ENCODE measurements around the gene CALML6. TPM values are rescaled to one million over a fixed set of nuclear protein-coding genes. Genes with fewer than 3 reads are reported as not detected.

Gene CALML6
- polyA plus RNA-seq, 4 donors = 0.18 to 2.6 TPM; not detected in 2

- H3K27ac ChIP-seq (ENCODE audit: low read depth in 1 of 3, low read length in 2 of 3) = peak overlapping the region; percentile 52 to 79 (median 63)
- DNase-seq (no peak), FAIRE-seq (no peak)
- H3K4me3 ChIP-seq (ENCODE audit: low read depth in 1 of 3, low read length in 3 of 3) = peak overlapping the region in 2 of 3 donors; percentile 40 to 54
- no peaks in the 10 kb centered on the region for H3K9me3 ChIP-seq (ENCODE audit: control insufficient read depth in 2 of 2, insufficient read depth in 1 of 2, low read depth in 1 of 2, low read length in 1 of 2)
- H3K27me3 ChIP-seq (ENCODE audit: control insufficient read depth in 3 of 3, insufficient read depth in 3 of 3, low read length in 3 of 3) = no peaks in the 10 kb centered on the region
- WGBS, 3 donors = 41 to 52% (median 45%) methylated on average over 33 to 46 of the region's 46 CpGs
- peaks cover 2 to 61% (median 5%) of the 10 kb centered on the region in 3 donors for H3K4me1 ChIP-seq (ENCODE audit: control insufficient read depth in 3 of 3, insufficient read depth in 2 of 3, low read depth in 1 of 3, low read length in 2 of 3)
- peaks cover 0 to 9% (median 0%) of the 10 kb centered on the region in 3 donors for H3K36me3 ChIP-seq (ENCODE audit: control insufficient read depth in 3 of 3, insufficient read depth in 2 of 3, low read depth in 1 of 3, low read length in 3 of 3)
Measured at GRCh38 chr1:1917995-1918900, 3.2 kb downstream of the CALML6 start.

- no peaks in the 10 kb centered on the region for H3K27me3 ChIP-seq (ENCODE audit: control insufficient read depth in 3 of 3, insufficient read depth in 3 of 3, low read length in 3 of 3)
- WGBS, 3 donors = 0 to 1% (median 1%) methylated on average over 10 to 44 of the region's 44 CpGs
- H3K4me1 ChIP-seq (ENCODE audit: control insufficient read depth in 3 of 3, insufficient read depth in 2 of 3, low read depth in 1 of 3, low read length in 2 of 3) = peaks cover 2 to 63% (median 5%) of the 10 kb centered on the region in 3 donors
- peak within 1 kb of the TSS; percentile 40 to 54 (median 46) for H3K4me3 ChIP-seq (ENCODE audit: low read depth in 1 of 3, low read length in 3 of 3)
- H3K36me3 ChIP-seq (ENCODE audit: control insufficient read depth in 3 of 3, insufficient read depth in 2 of 3, low read depth in 1 of 3, low read length in 3 of 3) = peaks cover 0 to 9% (median 0%) of the 10 kb centered on the region in 3 donors
- H3K9me3 ChIP-seq (ENCODE audit: control insufficient read depth in 2 of 2, insufficient read depth in 1 of 2, low read depth in 1 of 2, low read length in 1 of 2) = no peaks in the 10 kb centered on the region
- no peak for DNase-seq
- peak within 1 kb of the TSS; percentile 63 to 79 (median 78) for H3K27ac ChIP-seq (ENCODE audit: low read depth in 1 of 3, low read length in 2 of 3)
- FAIRE-seq = no peak
Measured at GRCh38 chr1:1918901-1919303, 3.8 kb downstream of the CALML6 start, which contains the start of gene TMEM52. TMEM52 (minus strand) TSS chr1:1919279; CDS start chr1:1919265, 14 bp downstream.

GRCh38 chr1:1919304-1920056, 4.4 kb downstream of the CALML6 start:
- H3K36me3 ChIP-seq (ENCODE audit: control insufficient read depth in 3 of 3, insufficient read depth in 2 of 3, low read depth in 1 of 3, low read length in 3 of 3) = peaks cover 0 to 9% (median 0%) of the 10 kb centered on the region in 3 donors
- peaks cover 2 to 58% (median 5%) of the 10 kb centered on the region in 3 donors for H3K4me1 ChIP-seq (ENCODE audit: control insufficient read depth in 3 of 3, insufficient read depth in 2 of 3, low read depth in 1 of 3, low read length in 2 of 3)
- peak overlapping the region; percentile 8 to 54 (median 46) for H3K4me3 ChIP-seq (ENCODE audit: low read depth in 1 of 3, low read length in 3 of 3)
- WGBS, 3 donors = 7 to 10% (median 8%) methylated on average over 42 to 62 of the region's 62 CpGs
- FAIRE-seq (peak; percentile 61), DNase-seq (peak; percentile 99 to 100)
- peak overlapping the region; percentile 34 to 78 (median 70) for H3K27ac ChIP-seq (ENCODE audit: low read depth in 1 of 3, low read length in 2 of 3)
- H3K27me3 ChIP-seq (ENCODE audit: control insufficient read depth in 3 of 3, insufficient read depth in 3 of 3, low read length in 3 of 3) = no peaks in the 10 kb centered on the region
- H3K9me3 ChIP-seq (ENCODE audit: control insufficient read depth in 2 of 2, insufficient read depth in 1 of 2, low read depth in 1 of 2, low read length in 1 of 2) = no peaks in the 10 kb centered on the region

GRCh38 chr1:1920057-1920607, 5.1 kb downstream of the CALML6 start:
- Histone ChIP-seq H3K4me3 (ENCODE audit: low read depth in 1 of 3, low read length in 3 of 3) (no peak overlapping the region), H3K9me3 (ENCODE audit: control insufficient read depth in 2 of 2, insufficient read depth in 1 of 2, low read depth in 1 of 2, low read length in 1 of 2) (no peaks in the 10 kb centered on the region), H3K27ac (ENCODE audit: low read depth in 1 of 3, low read length in 2 of 3) (peak overlapping the region in 2 of 3 donors; percentile 70 to 78), H3K36me3 (ENCODE audit: control insufficient read depth in 3 of 3, insufficient read depth in 2 of 3, low read depth in 1 of 3, low read length in 3 of 3) (peaks cover 0 to 9% (median 0%) of the 10 kb centered on the region in 3 donors), H3K4me1 (ENCODE audit: control insufficient read depth in 3 of 3, insufficient read depth in 2 of 3, low read depth in 1 of 3, low read length in 2 of 3) (peaks cover 2 to 51% (median 5%) of the 10 kb centered on the region in 3 donors), H3K27me3 (ENCODE audit: control insufficient read depth in 3 of 3, insufficient read depth in 3 of 3, low read length in 3 of 3) (no peaks in the 10 kb centered on the region)
- FAIRE-seq (no peak), DNase-seq (no peak)
- 66 to 80% (median 69%) methylated on average over 6 of the region's 6 CpGs for WGBS, 3 donors

- FAIRE-seq (no peak), DNase-seq (no peak)
- Histone ChIP-seq H3K9me3 (ENCODE audit: control insufficient read depth in 2 of 2, insufficient read depth in 1 of 2, low read depth in 1 of 2, low read length in 1 of 2) (no peaks in the 10 kb centered on the region), H3K36me3 (ENCODE audit: control insufficient read depth in 3 of 3, insufficient read depth in 2 of 3, low read depth in 1 of 3, low read length in 3 of 3) (peaks cover 0 to 9% (median 0%) of the 10 kb centered on the region in 3 donors), H3K4me1 (ENCODE audit: control insufficient read depth in 3 of 3, insufficient read depth in 2 of 3, low read depth in 1 of 3, low read length in 2 of 3) (peaks cover 2 to 51% (median 5%) of the 10 kb centered on the region in 3 donors), H3K27me3 (ENCODE audit: control insufficient read depth in 3 of 3, insufficient read depth in 3 of 3, low read length in 3 of 3) (no peaks in the 10 kb centered on the region), H3K4me3 (ENCODE audit: low read depth in 1 of 3, low read length in 3 of 3) (no peak overlapping the region), H3K27ac (ENCODE audit: low read depth in 1 of 3, low read length in 2 of 3) (no peak overlapping the region)
- WGBS, 3 donors = 85 to 90% (median 87%) methylated on average over 24 to 27 of the region's 27 CpGs
Measured at GRCh38 chr1:1920608-1921458, 5.8 kb downstream of the CALML6 start.

DNA sequence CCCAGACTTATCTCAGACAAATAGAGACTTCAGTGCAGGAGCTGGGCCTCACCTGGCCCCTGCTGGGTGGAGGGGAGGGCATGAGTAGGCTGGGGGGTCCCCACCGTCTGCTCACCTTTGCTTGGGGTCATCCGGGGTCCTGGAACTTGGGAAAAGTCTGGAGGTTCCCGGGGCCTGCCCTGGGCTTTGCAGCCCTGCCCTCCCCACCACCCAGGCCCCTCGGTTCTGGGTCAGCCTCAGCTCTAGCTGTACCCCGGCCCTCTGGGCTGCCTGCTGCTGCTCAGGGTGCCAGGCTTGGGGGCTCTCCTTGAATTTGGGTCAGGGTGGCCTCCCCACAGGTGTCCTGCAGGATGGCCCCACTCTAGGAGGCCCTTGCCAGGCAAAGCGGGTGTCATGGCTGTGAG, 6.4 kb downstream of the CALML6 start:
- no peak overlapping the region for H3K4me3 ChIP-seq (ENCODE audit: low read depth in 1 of 3, low read length in 3 of 3)
- 82 to 84% (median 82%) methylated on average over 6 of the region's 6 CpGs for WGBS, 3 donors
- DNase-seq = no peak
- FAIRE-seq = no peak
- H3K27me3 ChIP-seq (ENCODE audit: control insufficient read depth in 3 of 3, insufficient read depth in 3 of 3, low read length in 3 of 3) = no peaks in the 10 kb centered on the region
- H3K36me3 ChIP-seq (ENCODE audit: control insufficient read depth in 3 of 3, insufficient read depth in 2 of 3, low read depth in 1 of 3, low read length in 3 of 3) = peaks cover 0 to 9% (median 0%) of the 10 kb centered on the region in 3 donors
- H3K4me1 ChIP-seq (ENCODE audit: control insufficient read depth in 3 of 3, insufficient read depth in 2 of 3, low read depth in 1 of 3, low read length in 2 of 3) = peaks cover 2 to 51% (median 5%) of the 10 kb centered on the region in 3 donors
- H3K9me3 ChIP-seq (ENCODE audit: control insufficient read depth in 2 of 2, insufficient read depth in 1 of 2, low read depth in 1 of 2, low read length in 1 of 2) = no peaks in the 10 kb centered on the region
- H3K27ac ChIP-seq (ENCODE audit: low read depth in 1 of 3, low read length in 2 of 3) = no peak overlapping the region

DNA sequence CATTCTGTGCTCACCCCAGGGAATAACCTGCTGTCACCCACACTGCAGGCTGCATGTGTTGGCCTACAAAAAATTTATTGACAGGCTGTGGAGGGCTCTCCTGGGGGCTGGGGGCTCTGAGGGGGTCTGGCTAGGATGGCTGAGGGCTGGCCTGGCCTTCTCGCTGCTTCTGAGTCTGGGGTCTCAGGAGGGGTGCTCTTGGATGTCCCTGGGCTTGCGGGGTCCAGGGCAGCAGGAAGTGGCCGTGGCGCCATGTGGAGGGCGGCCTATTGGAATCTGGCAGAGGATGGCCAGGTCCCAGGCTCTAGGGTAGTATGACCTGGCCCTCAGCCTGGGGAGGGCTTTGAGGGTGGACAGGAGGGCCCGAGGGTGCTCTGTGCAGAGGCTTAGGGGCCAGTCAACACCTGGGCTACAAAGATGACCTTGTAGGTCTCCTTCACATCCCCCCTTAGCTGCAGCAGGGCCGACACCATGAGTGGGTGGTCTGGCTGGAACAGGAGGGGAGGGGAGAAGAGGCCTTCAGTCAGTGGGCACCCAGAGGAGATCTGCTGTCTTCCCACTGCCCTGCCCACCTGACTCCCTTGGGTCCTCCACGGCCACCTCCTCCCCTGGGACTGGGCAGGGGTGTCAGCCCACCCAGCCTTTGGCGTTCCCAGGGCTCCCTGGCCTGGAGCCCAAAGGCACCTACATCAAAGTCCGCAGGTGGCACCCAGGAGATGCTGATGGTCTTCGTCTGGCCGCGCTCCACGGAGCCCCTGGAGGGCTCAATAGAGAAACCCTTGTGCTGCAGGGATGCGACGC, 7.0 kb downstream of the CALML6 start:
- H3K27me3 ChIP-seq (ENCODE audit: control insufficient read depth in 3 of 3, insufficient read depth in 3 of 3, low read length in 3 of 3) = no peaks in the 10 kb centered on the region
- H3K4me3 ChIP-seq (ENCODE audit: low read depth in 1 of 3, low read length in 3 of 3) = no peak overlapping the region
- FAIRE-seq (no peak), DNase-seq (no peak)
- no peaks in the 10 kb centered on the region for H3K9me3 ChIP-seq (ENCODE audit: control insufficient read depth in 2 of 2, insufficient read depth in 1 of 2, low read depth in 1 of 2, low read length in 1 of 2)
- H3K4me1 ChIP-seq (ENCODE audit: control insufficient read depth in 3 of 3, insufficient read depth in 2 of 3, low read depth in 1 of 3, low read length in 2 of 3) = peaks cover 2 to 51% (median 5%) of the 10 kb centered on the region in 3 donors
- H3K36me3 ChIP-seq (ENCODE audit: control insufficient read depth in 3 of 3, insufficient read depth in 2 of 3, low read depth in 1 of 3, low read length in 3 of 3) = peaks cover 0 to 9% (median 0%) of the 10 kb centered on the region in 3 donors
- peak overlapping the region in 1 of 3 donors; percentile 93 for H3K27ac ChIP-seq (ENCODE audit: low read depth in 1 of 3, low read length in 2 of 3)
- 84 to 91% (median 88%) methylated on average over 15 to 16 of the region's 16 CpGs for WGBS, 3 donors
